ENCODE results near the gene MNAT1.

- TF ChIP-seq, protein P1, sequence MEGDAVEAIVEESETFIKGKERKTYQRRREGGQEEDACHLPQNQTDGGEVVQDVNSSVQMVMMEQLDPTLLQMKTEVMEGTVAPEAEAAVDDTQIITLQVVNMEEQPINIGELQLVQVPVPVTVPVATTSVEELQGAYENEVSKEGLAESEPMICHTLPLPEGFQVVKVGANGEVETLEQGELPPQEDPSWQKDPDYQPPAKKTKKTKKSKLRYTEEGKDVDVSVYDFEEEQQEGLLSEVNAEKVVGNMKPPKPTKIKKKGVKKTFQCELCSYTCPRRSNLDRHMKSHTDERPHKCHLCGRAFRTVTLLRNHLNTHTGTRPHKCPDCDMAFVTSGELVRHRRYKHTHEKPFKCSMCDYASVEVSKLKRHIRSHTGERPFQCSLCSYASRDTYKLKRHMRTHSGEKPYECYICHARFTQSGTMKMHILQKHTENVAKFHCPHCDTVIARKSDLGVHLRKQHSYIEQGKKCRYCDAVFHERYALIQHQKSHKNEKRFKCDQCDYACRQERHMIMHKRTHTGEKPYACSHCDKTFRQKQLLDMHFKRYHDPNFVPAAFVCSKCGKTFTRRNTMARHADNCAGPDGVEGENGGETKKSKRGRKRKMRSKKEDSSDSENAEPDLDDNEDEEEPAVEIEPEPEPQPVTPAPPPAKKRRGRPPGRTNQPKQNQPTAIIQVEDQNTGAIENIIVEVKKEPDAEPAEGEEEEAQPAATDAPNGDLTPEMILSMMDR (IDR thresholded peaks at IDR 0.05 in 8 of 11, conservative IDR thresholded peaks at IDR 0.05 in 3 of 11), result no peak
- no peak for TF ChIP-seq POLR2AphosphoS5 (IDR thresholded peaks at IDR 0.05)
Observed at GRCh38 chr14:60943637-60944032, 209.1 kb downstream of the MNAT1 start.

Measured in spleen (tissue), 7 donors.